ENCODE results near the gene TEKT2. TPM values are rescaled to one million over a fixed set of nuclear protein-coding genes. Genes with fewer than 3 reads are reported as not detected.

The TEKT2 gene
- total and polyA plus RNA-seq, 8 donors: 1.3 to 17.6 (median 1.7) TPM

DNA sequence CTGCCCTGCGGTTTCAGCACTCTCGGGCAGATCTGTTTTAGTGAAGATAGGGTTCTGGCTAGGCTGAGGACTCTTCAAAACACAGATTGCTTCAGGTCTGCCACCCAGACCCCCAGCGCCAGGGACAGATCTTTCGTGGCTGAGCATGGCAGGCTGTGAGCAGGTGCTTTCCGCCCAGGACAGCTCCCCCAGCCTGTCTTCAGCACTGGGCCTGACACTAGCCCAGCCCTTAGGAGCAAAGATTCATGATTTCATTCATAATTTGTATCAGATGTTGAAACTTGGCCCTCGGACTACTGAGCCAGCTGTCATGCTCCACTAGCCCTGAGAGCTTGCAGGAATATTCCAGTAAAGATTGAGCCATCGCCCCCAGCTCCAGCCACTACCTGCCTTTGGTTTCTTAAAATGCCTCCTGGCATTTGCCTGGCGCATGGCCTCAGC lies 10.7 kb downstream of the TEKT2 start:
- FAIRE-seq (no peak), ATAC-seq (no peak), DNase-seq (peak in 2 of 6 donors; percentile 31 to 41)
- intact Hi-C loops (cut with DNase I): loop anchor here in 2 of 3 donors (5.0 to 10.0 kb wide), 6 partner anchors 90 to 330 kb away; no protein-coding TSS in a partner anchor
- WGBS, 2 donors: 85 to 89% methylated on average over 8 of the region's 8 CpGs
- Histone ChIP-seq H3K9me3 (no peaks in the 10 kb centered on the region), H3K4me1 (peaks cover 0 to 9% (median 3%) of the 10 kb centered on the region in 3 donors), H3K4me3 (no peak overlapping the region), H3K36me3 (peaks cover 0 to 13% (median 6%) of the 10 kb centered on the region in 3 donors), H3K27ac (no peak overlapping the region), H3K27me3 (no peaks in the 10 kb centered on the region)
- TF ChIP-seq, protein P1, sequence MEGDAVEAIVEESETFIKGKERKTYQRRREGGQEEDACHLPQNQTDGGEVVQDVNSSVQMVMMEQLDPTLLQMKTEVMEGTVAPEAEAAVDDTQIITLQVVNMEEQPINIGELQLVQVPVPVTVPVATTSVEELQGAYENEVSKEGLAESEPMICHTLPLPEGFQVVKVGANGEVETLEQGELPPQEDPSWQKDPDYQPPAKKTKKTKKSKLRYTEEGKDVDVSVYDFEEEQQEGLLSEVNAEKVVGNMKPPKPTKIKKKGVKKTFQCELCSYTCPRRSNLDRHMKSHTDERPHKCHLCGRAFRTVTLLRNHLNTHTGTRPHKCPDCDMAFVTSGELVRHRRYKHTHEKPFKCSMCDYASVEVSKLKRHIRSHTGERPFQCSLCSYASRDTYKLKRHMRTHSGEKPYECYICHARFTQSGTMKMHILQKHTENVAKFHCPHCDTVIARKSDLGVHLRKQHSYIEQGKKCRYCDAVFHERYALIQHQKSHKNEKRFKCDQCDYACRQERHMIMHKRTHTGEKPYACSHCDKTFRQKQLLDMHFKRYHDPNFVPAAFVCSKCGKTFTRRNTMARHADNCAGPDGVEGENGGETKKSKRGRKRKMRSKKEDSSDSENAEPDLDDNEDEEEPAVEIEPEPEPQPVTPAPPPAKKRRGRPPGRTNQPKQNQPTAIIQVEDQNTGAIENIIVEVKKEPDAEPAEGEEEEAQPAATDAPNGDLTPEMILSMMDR (IDR thresholded peaks at IDR 0.05): no peak

DNA sequence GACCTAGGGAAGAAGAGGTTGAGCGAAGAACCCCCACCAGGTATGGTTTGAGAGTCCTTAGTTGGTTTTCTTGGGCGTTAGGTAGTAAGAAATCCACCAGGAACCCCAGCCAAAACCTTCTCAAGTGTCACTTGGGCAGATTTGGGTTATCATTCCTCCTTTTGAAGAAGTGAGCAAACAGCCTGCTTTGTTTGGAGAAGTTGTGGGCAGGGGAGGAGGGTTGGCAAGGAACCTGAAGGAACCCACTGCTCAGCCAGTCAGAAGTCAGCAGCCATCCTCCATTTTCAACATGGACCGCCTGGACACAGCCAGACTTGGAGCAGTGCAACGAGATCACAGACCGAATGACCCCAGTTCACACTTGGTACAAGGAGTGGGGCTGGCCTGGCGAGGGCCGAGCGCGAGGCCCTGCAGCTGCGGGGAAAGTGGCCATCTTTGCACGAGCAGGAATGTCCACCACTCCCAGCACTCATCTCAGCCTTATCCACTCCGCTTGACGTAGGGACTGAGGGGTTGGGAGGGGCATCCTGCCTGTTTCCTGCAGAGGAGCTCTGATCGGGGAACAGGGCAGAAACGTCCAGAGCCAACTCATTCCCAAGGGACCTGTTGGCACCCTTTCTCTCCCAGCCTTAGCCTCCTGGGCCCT lies 12.0 kb downstream of the TEKT2 start:
- Histone ChIP-seq H3K4me1 (no peaks in the 10 kb centered on the region), H3K27ac (no peak overlapping the region), H3K36me3 (peaks cover 0 to 13% (median 6%) of the 10 kb centered on the region in 3 donors), H3K9me3 (no peaks in the 10 kb centered on the region), H3K4me3 (no peak overlapping the region), H3K27me3 (no peaks in the 10 kb centered on the region)
- 75 to 77% methylated on average over 15 of the region's 15 CpGs for WGBS, 2 donors
- FAIRE-seq: no peak
- DNase-seq: peak in 1 of 6 donors; percentile 26
- intact Hi-C loops (cut with DNase I): loop anchor here in 2 of 3 donors (5.0 to 10.0 kb wide), 6 partner anchors 89 to 329 kb away; no protein-coding TSS in a partner anchor
- TF ChIP-seq, protein P1 (IDR thresholded peaks at IDR 0.05): no peak
- no peak for ATAC-seq

DNA sequence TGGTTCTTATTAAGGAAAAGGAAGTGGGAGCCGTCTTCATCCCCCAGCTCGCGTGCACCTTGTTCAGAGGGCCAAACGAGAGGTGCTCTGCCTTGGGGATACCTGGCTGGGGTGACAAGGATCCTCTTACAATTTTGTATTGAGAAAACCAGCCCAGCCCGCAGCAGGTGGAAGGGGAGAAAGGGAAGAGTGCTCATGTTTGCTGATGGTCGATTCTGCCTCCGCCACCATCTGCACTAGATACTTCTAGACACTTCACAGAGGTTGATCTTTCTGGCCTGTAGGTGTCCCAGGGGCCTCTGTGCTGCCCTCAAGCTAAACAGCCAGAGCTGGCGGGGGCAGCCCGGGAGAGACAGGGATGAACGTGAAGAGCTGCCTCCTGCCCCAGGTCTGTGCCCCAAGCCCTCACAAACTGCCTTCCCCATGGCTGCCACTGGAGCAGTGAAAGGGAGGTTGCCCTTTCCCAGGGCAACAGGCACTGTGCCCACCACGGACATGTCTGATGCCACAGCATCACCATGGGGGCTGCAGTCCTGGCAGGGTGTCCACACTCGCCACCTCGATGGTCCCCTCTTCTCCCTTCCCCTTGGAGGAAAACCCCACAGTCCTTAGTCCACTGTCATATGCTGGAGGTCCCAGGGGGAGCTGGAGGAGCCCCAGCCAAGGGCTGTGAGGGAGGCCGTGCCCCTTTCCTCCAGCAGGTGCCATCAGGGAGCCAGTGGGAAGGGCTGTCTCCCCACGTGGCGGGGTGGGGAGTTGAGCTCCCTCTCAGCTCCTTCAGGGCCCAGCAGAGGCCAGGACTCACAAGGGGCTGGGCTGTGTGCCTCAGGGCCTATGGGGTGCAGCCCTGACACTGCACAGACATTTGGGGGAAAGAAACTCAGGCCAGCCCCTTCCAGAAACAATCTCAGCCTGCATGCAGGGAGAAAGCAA lies 12.9 kb downstream of the TEKT2 start:
- Histone ChIP-seq H3K4me1 (no peaks in the 10 kb centered on the region), H3K36me3 (peaks cover 0 to 12% (median 4%) of the 10 kb centered on the region in 3 donors), H3K4me3 (no peak overlapping the region), H3K9me3 (no peaks in the 10 kb centered on the region), H3K27ac (no peak overlapping the region), H3K27me3 (no peaks in the 10 kb centered on the region)
- TF ChIP-seq, protein P1 (IDR thresholded peaks at IDR 0.05): no peak
- WGBS, 2 donors: 69 to 75% methylated on average over 16 of the region's 16 CpGs
- no peak for ATAC-seq
- intact Hi-C loops (cut with DNase I): loop anchor here in 2 of 3 donors (5.0 to 10.0 kb wide), 6 partner anchors 88 to 328 kb away; no protein-coding TSS in a partner anchor
- FAIRE-seq: no peak
- DNase-seq: peak in 1 of 6 donors; percentile 53

DNA sequence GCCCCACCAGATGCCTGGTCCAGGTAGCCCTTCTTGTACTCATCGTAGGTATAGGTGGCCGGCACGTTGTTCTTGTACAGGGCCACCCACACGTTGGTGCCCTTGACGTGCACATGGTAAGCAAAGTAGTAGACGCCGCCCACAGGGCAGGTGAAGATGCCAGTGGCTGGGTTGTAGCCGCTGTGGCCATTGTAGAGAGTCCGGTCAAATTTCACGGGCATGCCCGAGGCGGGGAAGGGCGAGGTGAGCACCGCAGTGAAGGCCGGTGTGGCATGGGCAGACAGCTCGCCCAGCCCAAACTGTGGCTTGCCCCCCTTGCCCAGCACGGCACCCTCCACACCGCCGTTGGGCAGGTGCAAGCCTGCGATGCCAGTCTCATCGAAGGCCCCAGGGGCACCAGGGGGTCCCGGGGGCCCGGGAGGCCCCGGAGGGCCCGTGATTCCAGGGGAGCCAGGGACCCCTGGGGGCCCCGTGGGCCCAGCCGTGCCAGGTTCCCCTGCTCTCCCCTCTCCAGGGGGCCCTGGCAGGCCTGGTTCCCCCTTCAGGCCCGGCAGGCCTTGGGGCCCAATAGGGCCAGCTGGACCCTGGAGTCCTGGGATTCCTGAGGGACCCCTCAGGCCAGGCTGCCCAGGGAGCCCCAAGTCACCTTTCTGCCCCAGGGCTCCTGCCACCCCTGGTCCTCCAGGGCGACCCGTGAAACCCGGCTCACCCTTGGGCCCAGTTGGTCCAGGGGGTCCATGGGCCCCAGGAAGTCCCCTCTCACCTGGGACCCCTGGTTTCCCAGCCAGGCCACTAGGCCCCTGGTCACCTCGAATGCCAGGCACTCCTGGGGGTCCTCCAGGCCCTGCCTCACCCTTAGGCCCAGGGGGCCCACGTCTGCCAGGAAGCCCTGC lies 14.0 kb downstream of the TEKT2 start:
- Histone ChIP-seq H3K27ac (no peak overlapping the region), H3K4me3 (no peak overlapping the region), H3K9me3 (no peaks in the 10 kb centered on the region), H3K27me3 (no peaks in the 10 kb centered on the region), H3K4me1 (no peaks in the 10 kb centered on the region), H3K36me3 (peaks cover 0 to 4% (median 0%) of the 10 kb centered on the region in 3 donors)
- 84 to 88% methylated on average over 27 to 33 of the region's 33 CpGs for WGBS, 2 donors
- no peak for ATAC-seq
- FAIRE-seq: no peak
- intact Hi-C loops (cut with DNase I): loop anchor here in 2 of 3 donors (5.0 to 10.0 kb wide), 6 partner anchors 87 to 327 kb away; no protein-coding TSS in a partner anchor
- TF ChIP-seq, protein P1 (IDR thresholded peaks at IDR 0.05): no peak
- DNase-seq: peak in 1 of 6 donors; percentile 76
